Measurements from ENCODE around the gene IGF1R.

IGF1R gene

GRCh38 chr15:98676586-98677270, 28.4 kb downstream of the IGF1R start:
- DNase-seq = no peak

GRCh38 chr15:98677345-98678059, 29.2 kb downstream of the IGF1R start:
- no peak for DNase-seq

DNA sequence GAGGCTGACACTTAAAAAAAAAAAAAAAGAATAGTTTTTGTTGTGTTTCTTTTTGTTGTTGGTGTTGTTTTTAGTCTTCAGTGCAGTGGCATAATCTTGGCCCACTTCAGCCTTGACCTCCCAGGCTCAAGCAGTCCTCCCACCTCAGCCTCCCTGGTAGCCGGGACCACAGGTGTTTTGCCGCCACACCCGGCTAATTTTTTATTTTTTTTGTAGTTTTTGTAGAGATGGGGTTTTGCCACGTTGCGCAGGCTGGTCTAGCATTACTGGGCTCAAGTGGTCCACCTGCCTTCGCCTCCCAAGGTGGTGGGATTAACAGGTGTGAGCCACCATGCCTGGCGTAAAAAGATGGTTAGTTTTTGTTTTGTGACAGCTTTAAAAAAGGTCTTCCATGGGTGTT, 30.1 kb downstream of the IGF1R start:
- no peak for DNase-seq

DNA sequence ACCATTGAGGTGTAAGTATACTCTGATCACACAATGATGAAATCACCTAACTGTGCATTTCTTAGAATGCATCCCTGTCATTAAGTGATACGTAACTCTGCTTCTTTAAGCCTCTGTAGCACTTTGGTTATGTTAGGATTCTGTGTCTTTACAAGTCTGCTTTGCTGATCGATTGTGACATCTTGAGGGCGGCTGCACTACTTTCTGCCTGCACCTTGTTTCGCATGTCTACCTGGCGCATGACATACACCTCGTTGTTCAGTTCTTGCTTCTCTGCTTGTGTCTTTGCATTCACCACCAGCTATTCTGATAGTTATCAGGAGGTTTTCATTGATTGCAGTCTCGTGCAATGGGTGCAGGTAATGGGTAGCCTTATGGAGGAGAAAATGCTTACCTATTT, 32.7 kb downstream of the IGF1R start:
- DNase-seq = no peak

- DNase-seq = no peak
Observed at GRCh38 chr15:98682992-98683701, 34.8 kb downstream of the IGF1R start.

DNA sequence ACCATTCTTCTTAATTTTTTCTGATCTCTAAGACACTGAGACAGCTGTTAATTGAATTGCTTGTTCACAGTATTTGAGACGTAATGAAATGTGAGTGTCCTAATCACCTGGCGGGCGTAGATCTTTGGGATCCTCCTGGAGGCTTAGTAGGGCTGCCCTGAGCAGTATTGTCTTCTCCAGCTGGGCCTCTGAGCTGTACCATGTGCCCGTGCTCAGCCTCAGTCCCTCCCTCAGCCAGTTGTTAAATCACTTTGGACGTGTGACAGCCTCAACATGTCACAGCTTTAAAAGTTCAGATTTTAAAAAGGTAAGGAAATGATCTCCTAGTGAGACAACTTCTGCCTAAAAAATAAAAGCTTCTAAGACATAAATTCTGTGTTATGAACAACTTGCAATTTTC, 35.5 kb downstream of the IGF1R start:
- no peak for DNase-seq

GRCh38 chr15:98684436-98684835, 36.1 kb downstream of the IGF1R start:
- DNase-seq = no peak

- DNase-seq = no peak
Observed at GRCh38 chr15:98684995-98685525, 36.7 kb downstream of the IGF1R start.

DNA sequence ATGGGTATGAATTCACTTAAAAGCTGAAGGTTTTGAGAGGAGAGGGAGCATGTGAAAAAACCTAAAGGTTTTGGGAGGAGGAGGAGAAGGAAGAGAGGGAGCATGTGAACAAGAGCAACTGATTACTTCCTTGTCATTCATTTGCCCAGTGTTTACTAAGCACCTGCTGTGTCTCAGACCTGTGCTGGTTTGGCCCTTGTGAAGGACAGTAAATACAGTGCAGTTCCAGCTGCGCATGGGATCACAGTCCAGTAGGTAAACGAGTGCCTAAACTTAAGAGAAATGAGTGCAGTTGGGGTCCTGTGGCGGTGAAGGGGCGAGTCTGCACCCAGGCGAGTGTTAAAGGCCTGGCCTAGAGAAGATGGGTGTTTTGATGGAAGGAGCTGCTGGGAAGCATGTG, 38.6 kb downstream of the IGF1R start:
- DNase-seq = no peak

- DNase-seq = no peak
Observed at GRCh38 chr15:98689431-98689861, 41.1 kb downstream of the IGF1R start.

DNA sequence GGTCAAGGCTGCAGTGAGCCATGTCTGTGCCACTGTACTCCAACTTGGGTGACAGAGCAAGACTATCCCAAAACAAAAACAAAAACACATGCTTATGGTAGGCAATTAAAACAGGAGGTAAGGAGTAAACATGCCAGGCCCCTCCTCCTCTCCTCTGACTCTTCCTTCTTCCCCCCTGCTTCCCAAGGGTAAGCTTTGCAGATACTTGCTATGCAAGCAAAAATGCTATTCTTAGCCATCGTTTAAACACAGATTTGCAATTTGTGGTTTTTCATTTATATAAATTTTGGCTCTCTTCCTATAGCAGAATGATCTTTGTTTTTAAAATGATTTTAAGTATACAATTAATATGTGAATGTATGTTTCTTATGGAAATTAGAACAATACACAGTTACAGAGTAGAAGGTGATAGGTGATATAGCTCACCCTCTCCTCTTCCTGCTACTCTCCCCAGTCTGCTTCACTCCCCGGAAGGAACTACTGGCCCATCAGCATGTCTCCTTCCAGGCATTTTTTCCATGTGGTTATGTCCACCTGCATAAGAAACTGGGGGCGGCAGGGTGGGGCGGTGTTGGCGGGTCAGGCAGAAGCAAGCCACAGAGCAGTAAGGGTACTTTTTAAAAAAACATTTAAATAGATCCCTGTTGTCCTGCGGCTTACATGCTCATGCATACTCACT, 42.1 kb downstream of the IGF1R start:
- no peak for DNase-seq

- no peak for DNase-seq
Observed at GRCh38 chr15:98692213-98692612, 43.9 kb downstream of the IGF1R start.

DNA sequence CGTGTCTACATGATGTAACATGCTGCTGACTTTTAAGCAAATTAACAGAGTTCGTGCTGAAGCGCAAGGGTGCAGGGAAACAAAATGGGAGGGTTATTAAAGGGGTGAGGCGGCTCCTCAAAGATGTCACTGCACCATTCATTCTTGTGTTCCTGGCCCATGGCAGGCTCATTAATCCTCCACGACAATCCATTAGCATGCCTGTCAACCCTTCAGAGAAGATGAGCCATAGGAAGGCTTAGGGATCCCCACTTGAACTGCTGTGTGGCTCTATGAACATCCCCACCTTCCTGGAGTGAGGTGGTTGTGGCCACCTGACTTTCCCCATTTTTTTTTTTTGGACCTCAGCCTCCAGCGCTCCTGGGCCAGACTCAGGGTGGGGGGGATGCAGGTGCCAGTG, 45.8 kb downstream of the IGF1R start:
- DNase-seq = no peak

- DNase-seq = no peak
Observed at GRCh38 chr15:98698792-98699191, 50.5 kb downstream of the IGF1R start.

DNA sequence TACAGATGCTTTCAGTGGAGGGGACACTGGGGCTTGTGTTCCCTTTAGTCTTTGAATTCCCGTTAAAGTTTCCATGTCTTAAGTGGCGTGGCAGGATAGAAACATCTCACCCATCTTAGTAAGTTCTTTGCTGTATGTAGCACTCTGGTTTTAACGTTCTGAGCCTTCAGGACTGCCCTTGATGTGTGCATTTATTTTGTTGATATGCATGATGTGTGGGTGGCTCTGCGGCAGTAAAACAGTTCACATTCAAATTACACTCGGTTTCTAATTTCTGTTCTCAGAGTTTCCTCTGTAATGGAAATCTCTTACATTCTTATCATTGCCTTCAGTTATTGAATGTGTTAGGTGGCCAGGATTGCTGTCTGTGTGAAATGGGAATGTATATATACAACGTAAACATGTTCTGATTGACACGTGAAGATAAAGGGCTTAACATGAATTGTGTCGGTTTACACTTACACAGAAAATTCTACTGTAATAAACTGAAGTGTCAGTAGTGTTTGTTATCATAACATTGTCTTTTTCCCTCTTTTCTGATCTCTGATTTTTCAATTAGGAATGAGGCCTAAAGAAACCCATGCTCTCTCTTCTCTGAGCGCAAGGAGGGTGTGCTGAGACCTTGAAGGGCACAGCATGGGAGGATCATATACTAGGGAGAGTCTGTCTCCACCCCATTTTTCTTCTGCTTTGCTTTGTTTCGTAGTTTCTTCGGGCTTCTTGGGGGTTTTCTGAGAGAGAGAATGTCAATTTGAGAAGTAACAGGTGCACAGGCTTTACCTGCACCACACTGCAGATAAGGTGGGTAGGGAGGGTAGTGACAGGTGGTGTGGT, 51.5 kb downstream of the IGF1R start:
- DNase-seq = peak; percentile 37

- DNase-seq = no peak
Observed at GRCh38 chr15:98700519-98700918, 52.2 kb downstream of the IGF1R start.

DNA sequence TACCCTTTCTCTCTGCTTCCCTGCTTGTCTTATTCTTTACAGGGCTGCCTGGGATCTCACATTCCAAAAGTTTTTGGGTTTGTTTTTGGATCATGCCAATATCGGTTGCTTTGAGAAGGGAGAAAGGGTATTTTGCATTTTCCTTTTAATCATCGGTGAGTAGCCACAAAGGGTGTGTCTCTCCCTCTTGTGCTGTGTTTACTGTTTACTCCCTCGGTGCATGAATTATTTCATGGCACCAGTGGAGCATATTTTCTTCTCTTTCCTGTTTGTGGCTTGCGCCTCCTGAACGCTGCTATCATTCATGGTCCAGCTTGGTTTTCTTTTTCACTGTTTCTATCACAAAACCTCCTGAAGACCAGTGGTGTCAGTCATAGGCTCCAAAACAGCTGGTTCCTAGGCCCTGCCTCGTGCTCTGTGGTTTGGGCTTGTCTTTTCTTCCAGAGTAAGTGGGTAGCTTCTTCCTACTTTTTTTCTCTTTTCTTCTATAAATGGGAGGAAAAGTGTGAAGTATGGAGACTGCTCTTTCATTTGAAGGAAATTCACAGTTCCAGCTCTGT, 54.9 kb downstream of the IGF1R start:
- DNase-seq = no peak

- no peak for DNase-seq
Observed at GRCh38 chr15:98705070-98705469, 56.7 kb downstream of the IGF1R start.

DNA sequence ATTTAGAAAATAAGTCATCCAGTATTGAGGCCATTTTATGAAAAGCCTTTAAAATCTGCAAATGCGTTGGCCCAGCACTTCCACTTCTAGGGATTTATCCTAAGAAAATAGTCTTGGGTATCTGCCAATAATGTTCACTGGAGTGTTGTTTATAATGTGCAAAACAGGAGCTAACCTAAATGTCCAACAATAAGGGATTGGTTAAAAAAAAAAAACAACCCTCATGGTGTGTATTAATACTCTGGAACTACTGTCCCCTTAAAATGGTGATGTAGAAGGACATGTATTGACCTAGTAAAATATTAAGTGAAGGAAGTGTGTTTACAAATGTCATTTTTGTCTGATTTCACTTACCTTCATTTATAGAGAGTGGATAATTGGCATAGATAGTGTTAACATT, 58.0 kb downstream of the IGF1R start:
- no peak for DNase-seq

DNA sequence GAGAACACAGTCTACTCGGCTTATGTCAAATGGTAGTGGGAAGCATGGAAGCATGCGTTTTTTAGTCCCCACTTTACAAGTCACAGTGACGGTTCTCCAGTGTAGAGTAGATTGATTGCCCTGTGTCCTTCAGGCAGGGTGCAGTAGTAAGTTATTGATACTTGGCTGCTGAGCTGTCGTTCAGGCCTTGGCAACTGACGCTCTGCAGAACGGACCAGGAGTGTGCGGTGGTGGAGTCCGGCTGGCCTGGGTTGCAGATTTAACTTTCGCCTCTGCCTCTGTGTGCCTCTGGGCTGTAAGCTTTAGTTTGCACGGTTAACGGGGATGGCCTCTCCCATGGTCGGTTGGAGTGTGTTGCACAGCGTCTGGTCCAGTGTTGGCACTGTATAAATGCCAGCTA, 58.6 kb downstream of the IGF1R start:
- no peak for DNase-seq

DNA sequence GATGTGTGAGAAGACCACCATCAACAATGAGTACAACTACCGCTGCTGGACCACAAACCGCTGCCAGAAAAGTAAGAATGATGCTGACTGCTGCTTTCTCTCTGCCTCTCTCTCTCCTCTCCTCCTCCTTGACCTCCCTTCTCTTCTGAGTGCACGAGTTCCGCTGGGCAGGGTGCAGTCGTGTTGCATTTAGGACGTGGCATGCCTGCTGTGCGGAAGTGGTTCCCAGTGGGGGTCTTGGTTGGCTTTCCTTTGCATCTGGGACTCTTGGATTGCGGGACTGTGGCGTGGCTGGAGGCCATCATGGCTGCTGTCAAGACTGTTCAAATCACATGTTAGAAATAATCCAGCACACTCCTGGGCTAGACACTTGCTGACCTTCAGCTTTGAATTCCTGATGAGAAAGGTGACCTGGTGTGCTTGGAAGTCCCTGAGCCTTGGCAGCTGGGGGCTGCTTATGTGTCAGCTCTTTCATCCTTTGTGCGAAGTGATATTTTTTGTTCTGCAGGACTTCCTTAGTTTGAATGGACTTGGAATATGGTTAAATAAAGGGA, 59.8 kb downstream of the IGF1R start:
- no peak for DNase-seq

- DNase-seq = no peak
Observed at GRCh38 chr15:98711810-98712209, 63.5 kb downstream of the IGF1R start.

Measured in NCI-H526 treated with DMSO at 0.1 percent for 48 hours (cell line).